Kidney (tissue), 22 donors: ENCODE results near the gene STAG1. TPM values are rescaled to one million over a fixed set of nuclear protein-coding genes. Genes with fewer than 3 reads are reported as not detected.
"Not testable (repeated sequence)": the region's sequence is repeated elsewhere in the genome, so short reads cannot be mapped to it uniquely, and the experiment has no call there.

Experiments
- DNase-seq, 5 donors: peaks; one replicate each; pipeline ENCODE4 v3.0.0-alpha.2; 2013 to 2020
- FAIRE-seq: peaks from 2 replicates; lab custom pipeline; 2012; peaks lifted over from hg19 to GRCh38; lab: Jason Lieb, UNC
- H3K27ac ChIP-seq, 2 donors: one replicate each; pipeline ENCODE4 v1.7.0; 2013; ENCODE audit warnings: low read depth in 2 of 2, low read length in 2 of 2, inconsistent platforms in 1 of 2
- H3K27me3 ChIP-seq: one replicate; pipeline ENCODE4 v1.7.1; 2013; ENCODE audit warnings: low read length, inconsistent platforms; ENCODE audit not compliant: control insufficient read depth, insufficient read depth
- H3K36me3 ChIP-seq, 3 donors: one replicate each; pipeline versions ENCODE4 v1.7.0 to v1.7.1; 2013; ENCODE audit warnings: low read length in 3 of 3, control low read depth in 1 of 3, inconsistent platforms in 1 of 3; ENCODE audit not compliant: insufficient read depth in 3 of 3, control insufficient read depth in 2 of 3
- H3K4me1 ChIP-seq, 3 donors: one replicate each; pipeline versions ENCODE4 v1.7.0 to v1.7.1; 2013; ENCODE audit warnings: low read length in 3 of 3, inconsistent platforms in 1 of 3, low read depth in 1 of 3; ENCODE audit not compliant: control insufficient read depth in 2 of 3, insufficient read depth in 2 of 3
- H3K4me3 ChIP-seq, 3 donors: one replicate each; pipeline versions ENCODE4 v1.7.0 to v1.8.1; 2013; ENCODE audit warnings: low read length in 3 of 3, control low read depth in 1 of 3, inconsistent platforms in 1 of 3
- H3K9ac ChIP-seq, 3 donors: one replicate each; pipeline versions ENCODE4 v1.7.0 to v1.7.1; 2013; ENCODE audit warnings: low read length in 3 of 3, control low read depth in 1 of 3, inconsistent platforms in 1 of 3
- H3K9me3 ChIP-seq, 3 donors: one replicate each; pipeline versions ENCODE4 v1.7.0 to v1.7.1; 2013; ENCODE audit warnings: low read length in 3 of 3, control low read depth in 1 of 3, inconsistent platforms in 1 of 3; ENCODE audit not compliant: control insufficient read depth in 2 of 3, insufficient read depth in 1 of 3
- intact Hi-C: fragments of 100-400 bp; cut with DNase I; formaldehyde crosslinking; loops from one replicate; pipeline ENCODE4 v1.11.1; 2022
- long read RNA-seq, 10 donors: library from polyadenylated mRNA in 1 of 10; unstranded in 1 of 10; transcript quantifications; one replicate each; pipeline ENCODE4 v2.0.0 and lab custom pipeline, GENCODE V29; 2021 to 2026
- polyA plus RNA-seq: library from polyadenylated mRNA; stranded (reverse); fragments of 350-450 nt; fragmentation: Illumina TruSeq; extraction: RNeasy Lipid Tissue Mini Kit (QIAGEN cat#74804); gene quantifications from one replicate; pipeline ENCODE4 v1.2.3, GENCODE V29; 2014; ENCODE audit warnings: low read depth, low replicate concordance; ENCODE audit not compliant: insufficient read depth
- total RNA-seq: library from RNA; stranded (reverse); fragmentation: NEBNext Ultra II Directional; extraction: Animal tissue kit (Norgen Biotek cat#: 25700); gene quantifications from one replicate; pipeline ENCODE4 v1.2.1, GENCODE V29; 2021
- TF ChIP-seq, protein P1 (sequence below): IDR thresholded peaks from 3 replicates; pipeline ENCODE4 v1.5.1; 2012; ENCODE audit warnings: mild to moderate bottlenecking, moderate library complexity, borderline replicate concordance; ENCODE audit not compliant: insufficient read depth; ENCODE audit errors: extremely low read depth
- donor health status: control.
- donor health status: control.
- donor health status: control.
- donor health status: control.
- donor health status: control.
- donor health status: DM: yes; HTN: yes; CAD: no.
- donor health status: Normal renal cell carcinoma (clear cell type).

The STAG1 gene
- total RNA-seq (49.9 TPM), polyA plus RNA-seq (7.8 TPM)
- long read RNA-seq, donor 1, full-length matches to known transcripts: 1 of 1 reads
- long read RNA-seq, donor 1, partial matches to known transcripts: 0 of 1 reads
- long read RNA-seq, donor 1, other reads (novel, unspliced or antisense): 0 of 1 reads
- long read RNA-seq, donor 2, full-length matches to known transcripts: 1 of 1 reads
- long read RNA-seq, donor 2, partial matches to known transcripts: 0 of 1 reads
- long read RNA-seq, donor 2, other reads (novel, unspliced or antisense): 0 of 1 reads
- long read RNA-seq, donor 3, full-length matches to known transcripts: 2 of 2 reads
- long read RNA-seq, donor 3, partial matches to known transcripts: 0 of 2 reads
- long read RNA-seq, donor 3, other reads (novel, unspliced or antisense): 0 of 2 reads
- long read RNA-seq, donor 4, full-length matches to known transcripts: 2 of 2 reads
- long read RNA-seq, donor 4, partial matches to known transcripts: 0 of 2 reads
- long read RNA-seq, donor 4, other reads (novel, unspliced or antisense): 0 of 2 reads
- long read RNA-seq, donor 5: 0 reads
- long read RNA-seq, donor 6, partial matches to known transcripts: 6 of 6 reads
- long read RNA-seq, donor 6, other reads (novel, unspliced or antisense): 0 of 6 reads
- long read RNA-seq, donor 7, full-length matches to known transcripts: 9 of 27 reads
- long read RNA-seq, donor 7, partial matches to known transcripts: 4 of 27 reads
- long read RNA-seq, donor 7, other reads (novel, unspliced or antisense): 14 of 27 reads
- long read RNA-seq, donor 8: 0 reads
- long read RNA-seq, donor 9: 0 reads
- long read RNA-seq, donor 10, full-length matches to known transcripts: 1 of 1 reads
- long read RNA-seq, donor 10, partial matches to known transcripts: 0 of 1 reads
- long read RNA-seq, donor 10, other reads (novel, unspliced or antisense): 0 of 1 reads

DNA sequence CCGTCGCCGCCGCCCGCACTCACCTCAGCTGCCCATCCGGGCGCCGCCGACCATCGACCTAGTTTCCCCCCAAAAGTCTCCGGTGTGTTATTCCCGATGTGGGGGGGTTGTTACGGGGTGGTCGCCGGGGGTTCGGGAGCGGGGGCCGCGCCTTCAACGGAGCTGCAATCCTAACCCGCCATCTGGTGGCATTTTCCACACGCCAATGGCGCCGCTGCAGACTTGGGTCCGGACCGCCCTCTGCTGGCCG is at the start of gene STAG1:
Gene STAG1 (minus strand): TSS at position 207 of the 250 bp plus-strand sequence. CDS start 121,480 bp downstream, outside the sequence.
- Histone ChIP-seq H3K9ac (peak within 1 kb of the TSS; percentile 78 to 97 (median 85)), H3K4me1 (peaks cover 2 to 16% (median 3%) of the 10 kb centered on the region in 3 donors), H3K27me3 (no peaks in the 10 kb centered on the region), H3K36me3 (no peaks in the 10 kb centered on the region), H3K27ac (peak within 1 kb of the TSS; percentile 98), H3K4me3 (peak within 1 kb of the TSS; percentile 83 to 89 (median 88)), H3K9me3 (no peaks in the 10 kb centered on the region)
- DNase-seq: no peak
- intact Hi-C loops: loop anchor here (10.0 kb wide), 1 partner anchor 263 kb away; no protein-coding TSS in a partner anchor
- no peak for FAIRE-seq
- TF ChIP-seq, protein P1, sequence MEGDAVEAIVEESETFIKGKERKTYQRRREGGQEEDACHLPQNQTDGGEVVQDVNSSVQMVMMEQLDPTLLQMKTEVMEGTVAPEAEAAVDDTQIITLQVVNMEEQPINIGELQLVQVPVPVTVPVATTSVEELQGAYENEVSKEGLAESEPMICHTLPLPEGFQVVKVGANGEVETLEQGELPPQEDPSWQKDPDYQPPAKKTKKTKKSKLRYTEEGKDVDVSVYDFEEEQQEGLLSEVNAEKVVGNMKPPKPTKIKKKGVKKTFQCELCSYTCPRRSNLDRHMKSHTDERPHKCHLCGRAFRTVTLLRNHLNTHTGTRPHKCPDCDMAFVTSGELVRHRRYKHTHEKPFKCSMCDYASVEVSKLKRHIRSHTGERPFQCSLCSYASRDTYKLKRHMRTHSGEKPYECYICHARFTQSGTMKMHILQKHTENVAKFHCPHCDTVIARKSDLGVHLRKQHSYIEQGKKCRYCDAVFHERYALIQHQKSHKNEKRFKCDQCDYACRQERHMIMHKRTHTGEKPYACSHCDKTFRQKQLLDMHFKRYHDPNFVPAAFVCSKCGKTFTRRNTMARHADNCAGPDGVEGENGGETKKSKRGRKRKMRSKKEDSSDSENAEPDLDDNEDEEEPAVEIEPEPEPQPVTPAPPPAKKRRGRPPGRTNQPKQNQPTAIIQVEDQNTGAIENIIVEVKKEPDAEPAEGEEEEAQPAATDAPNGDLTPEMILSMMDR: peak; percentile 99

DNA sequence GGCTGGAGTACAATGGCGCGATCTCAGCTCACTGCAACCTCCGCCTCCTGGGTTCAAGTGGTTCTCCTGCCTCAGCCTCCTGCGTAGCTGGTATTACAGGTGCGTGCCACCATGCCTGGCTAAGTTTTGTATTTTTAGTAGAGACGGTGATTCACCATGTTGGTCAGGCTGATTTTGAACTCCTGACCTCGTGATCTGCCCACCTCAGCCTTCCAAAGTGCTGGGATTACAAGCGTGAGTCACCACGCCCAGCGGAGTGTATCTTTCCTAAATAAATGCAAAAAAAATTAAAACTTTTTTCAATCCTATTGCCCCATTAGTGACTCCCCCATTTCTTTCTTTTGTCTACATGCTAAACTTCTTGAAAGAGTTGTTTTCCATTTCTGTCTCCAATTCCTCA is 49.0 kb upstream of the STAG1 start:
- H3K4me3 ChIP-seq, H3K27me3 ChIP-seq, H3K9me3 ChIP-seq, H3K36me3 ChIP-seq, intact Hi-C loops, DNase-seq, H3K9ac ChIP-seq, FAIRE-seq, H3K4me1 ChIP-seq, H3K27ac ChIP-seq: not testable (repeated sequence)

DNA sequence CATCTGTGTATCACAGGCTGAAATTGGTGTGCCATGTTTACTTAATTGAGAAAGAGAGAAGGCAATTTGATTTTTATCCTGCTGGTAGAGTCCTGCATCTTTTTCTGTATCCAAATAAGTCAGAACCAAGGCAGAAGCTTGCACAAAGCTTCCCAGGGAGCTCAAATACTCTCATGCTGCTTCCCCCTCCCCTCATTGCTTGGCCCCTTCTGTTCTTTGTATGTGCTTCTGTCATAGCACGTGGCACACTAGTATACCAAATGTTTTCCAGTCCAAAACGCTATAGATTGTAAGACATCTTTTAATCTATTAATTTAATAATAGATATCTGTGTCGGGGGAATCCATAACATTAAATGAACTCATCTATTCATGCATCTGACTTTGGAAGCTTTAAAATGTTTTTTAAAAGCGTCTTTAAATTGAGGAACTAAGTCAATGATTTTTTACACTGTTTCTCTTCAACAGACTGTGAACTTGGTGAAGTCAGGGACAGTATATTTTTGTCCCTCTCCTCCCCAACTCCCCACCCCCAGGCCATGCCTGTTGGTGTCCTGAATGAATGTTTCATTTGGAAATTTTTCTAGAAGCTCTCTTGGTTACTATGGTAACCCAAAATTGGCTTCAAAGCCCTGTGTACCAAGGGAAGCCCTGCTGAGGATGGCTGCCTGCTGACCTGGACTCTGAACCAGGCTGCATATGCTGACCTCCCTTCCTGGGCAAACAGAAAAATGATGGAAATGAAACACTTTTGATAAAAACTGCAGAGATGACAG is 40.6 kb upstream of the STAG1 start:
- Histone ChIP-seq H3K4me3 (no peak overlapping the region), H3K9me3 (no peaks in the 10 kb centered on the region), H3K4me1 (no peaks in the 10 kb centered on the region), H3K27ac (no peak overlapping the region), H3K9ac (no peak overlapping the region), H3K36me3 (no peaks in the 10 kb centered on the region), H3K27me3 (no peaks in the 10 kb centered on the region)
- FAIRE-seq (no peak), DNase-seq (no peak)
- TF ChIP-seq, protein P1: no peak
- intact Hi-C loops: no loop called here
